Activated CD8-positive, alpha-beta memory T cell treated with anti-CD3 and anti-CD28 coated beads, Interleukin-2, amount 50 U/mL, for 24 hours (primary cell): ENCODE data around the gene SLC41A3.

Source experiments
- DNase-seq: peaks from one replicate; pipeline ENCODE4 v3.0.0-alpha.2; 2020; ENCODE audit errors: extremely low read depth

SLC41A3 gene

DNA sequence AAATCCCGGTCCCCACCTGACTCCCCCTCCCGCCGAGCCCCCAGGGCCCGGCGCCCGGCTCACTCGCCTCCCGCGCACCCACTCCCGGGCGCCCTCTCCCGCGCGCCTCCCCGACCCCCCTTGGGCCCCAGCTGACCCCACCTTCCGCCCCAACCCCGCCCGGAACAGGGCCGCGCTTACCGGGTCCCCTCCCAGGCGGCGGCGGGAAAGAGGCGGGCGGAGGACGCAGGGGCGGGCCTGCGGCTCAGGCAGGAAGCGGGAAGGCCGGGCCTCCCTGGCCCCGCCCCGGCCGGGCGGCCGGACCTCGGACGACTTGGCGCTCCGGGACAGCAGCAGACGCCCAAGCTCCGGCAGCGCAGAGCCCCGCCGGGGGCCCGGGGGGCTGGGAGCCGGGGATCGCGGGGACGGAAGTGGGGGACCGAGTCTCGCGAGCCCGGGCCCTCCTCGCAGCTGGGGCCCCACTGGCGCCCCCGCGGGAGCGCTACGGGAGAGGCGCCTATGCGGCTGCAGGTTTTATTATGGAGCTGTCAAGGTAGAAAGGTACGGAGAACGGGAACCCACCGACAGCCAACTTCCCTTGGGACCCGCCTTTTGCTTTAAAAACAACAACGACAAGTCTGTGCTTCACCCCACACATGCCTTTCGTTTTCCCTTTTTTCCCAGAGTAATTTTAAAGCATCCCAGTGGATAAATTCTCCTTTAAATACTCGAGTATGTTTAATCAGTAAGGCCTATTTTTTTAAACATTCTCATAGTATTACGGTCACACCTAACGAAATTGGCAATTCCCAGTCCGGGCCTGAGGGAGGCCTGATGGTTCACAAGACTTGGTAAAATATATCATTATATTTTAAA lies at the start of gene SLC41A3:
SLC41A3 (minus strand) TSS at position 212 of the 855 bp plus-strand sequence. CDS start 15,905 bp downstream, outside the sequence.
- DNase-seq: peak; percentile 72

DNA sequence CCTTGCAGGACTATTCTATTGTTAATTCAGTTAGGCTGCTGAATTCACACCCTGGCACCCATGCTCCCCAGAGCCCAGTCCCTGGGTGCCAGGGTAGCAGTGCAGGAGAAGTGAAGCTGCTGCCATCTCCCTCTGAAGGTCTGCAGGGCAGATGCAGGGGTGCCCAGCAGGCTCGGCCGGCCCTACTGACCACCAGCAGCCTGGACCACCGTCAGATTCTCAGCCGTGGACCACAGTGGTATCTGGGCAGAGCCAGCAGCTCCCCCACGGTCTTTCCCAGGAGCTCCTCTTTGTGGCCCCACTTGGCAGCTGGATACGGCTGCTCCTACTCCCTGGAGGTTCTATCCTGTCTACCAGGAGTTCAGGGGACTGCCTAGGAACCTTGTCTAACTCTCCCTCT lies 49.7 kb upstream of the SLC41A3 start:
- no peak for DNase-seq

DNA sequence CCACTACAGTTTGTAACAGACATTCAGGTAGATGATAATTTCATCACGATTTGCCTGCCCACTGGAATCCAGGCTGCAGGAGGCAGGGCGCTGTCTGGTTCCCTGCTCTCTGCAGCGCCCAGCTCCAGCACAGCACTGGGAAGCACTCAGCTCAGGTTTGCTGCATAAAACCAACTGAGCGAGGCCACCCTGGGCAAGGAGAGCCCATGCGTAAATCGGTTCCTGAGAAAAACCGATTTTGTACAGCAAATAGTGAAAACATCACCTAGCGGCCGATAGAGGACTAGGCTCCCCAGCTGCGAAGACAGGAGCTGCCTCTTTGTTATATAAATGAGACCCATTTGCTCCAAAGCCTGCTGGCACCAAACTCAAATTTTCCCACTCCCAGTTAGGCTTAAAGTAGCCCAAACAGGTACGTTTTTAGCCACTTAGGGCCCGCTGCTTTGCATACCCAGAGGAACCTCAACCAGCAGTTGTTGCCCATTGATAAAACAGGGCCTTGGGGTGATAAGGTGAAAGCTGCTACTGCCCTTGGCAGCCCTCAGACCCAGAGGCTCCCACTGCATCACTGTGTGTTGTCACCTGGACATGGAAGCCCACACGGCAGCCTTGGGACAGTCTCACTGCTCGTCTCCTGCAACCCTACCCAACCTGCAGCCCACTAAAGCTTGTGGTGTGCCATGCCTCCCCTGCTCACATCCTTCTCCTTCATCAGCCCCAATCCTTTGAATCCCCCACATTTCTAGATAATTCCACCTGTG lies 49.0 kb upstream of the SLC41A3 start:
- no peak for DNase-seq

DNA sequence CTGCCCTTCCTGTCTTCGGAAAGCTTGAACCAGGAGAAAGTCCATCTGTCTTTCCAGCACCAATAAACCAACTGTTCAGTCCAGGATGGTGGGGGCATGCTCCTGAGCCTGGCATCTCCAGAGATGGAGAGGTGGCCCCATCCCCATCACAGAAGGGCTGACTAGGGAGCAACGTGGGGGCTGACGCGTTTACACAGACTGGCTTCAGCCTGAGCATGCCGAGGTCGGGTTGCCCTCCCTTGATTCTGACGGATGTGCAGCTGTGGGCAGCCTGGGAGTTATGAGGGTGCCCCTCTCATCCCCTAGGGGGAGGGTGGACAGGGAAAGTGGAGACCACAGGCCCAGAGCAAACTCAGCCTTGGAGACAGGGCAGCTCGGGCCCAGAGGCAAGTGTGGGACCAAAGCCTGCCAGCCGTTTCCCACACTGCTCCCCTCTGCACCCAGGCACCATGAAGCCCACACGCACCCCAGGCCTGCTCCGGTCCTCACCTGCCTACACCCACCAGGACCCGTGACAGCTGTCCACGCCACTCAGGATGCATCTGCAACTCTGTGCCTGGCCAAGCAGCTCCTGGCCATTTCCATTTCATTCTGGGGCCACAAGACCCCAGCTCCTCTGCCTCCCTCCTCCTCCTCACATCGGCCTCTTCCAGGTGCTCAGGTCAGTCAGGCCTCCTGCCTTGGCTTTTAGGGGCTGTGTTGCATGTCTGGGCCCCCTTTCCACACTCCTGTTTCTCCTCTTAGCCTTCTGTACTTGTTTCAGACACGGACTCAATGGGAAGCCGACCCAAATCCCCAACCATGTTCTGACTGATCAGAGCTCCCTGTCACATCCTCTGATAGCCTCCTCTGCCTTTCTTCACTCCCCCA lies 48.2 kb upstream of the SLC41A3 start:
- DNase-seq: no peak

DNA sequence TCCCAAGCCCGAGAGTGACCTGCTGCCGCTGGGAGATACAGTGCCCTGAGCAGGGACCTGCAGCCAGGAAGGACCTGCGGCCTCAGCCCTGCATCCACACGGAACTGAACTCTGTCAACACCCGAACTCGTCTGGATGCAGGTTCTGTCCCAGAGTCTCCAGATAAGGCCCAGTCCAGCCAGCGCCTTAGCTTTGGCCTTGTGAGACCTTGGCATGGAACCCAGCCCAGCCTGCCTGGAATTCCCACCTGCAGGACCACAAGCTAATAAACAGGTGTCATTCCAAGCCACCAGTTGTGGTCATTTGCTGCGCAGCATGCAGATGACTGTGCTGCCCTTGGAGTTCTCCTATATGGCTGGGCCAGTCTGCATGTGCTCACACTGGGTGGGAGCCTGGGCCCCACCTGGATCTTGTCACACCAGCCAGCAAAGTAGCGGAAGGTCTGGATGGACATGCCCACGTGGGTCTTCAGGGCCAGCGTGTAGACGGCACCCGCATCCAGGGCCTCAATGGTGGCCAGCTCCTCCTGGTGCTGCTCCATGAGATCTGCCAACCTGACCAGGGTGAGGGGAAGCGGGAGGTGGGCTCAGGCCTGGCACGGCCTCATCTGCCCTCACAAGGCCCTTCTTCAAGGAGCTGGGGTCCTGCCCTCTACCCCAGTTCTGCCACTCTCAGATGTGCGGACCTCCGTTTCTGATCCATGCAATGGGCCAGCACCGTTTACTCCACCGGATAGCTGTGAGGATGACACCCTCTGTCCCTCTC lies 47.2 kb upstream of the SLC41A3 start:
- DNase-seq: no peak

DNA sequence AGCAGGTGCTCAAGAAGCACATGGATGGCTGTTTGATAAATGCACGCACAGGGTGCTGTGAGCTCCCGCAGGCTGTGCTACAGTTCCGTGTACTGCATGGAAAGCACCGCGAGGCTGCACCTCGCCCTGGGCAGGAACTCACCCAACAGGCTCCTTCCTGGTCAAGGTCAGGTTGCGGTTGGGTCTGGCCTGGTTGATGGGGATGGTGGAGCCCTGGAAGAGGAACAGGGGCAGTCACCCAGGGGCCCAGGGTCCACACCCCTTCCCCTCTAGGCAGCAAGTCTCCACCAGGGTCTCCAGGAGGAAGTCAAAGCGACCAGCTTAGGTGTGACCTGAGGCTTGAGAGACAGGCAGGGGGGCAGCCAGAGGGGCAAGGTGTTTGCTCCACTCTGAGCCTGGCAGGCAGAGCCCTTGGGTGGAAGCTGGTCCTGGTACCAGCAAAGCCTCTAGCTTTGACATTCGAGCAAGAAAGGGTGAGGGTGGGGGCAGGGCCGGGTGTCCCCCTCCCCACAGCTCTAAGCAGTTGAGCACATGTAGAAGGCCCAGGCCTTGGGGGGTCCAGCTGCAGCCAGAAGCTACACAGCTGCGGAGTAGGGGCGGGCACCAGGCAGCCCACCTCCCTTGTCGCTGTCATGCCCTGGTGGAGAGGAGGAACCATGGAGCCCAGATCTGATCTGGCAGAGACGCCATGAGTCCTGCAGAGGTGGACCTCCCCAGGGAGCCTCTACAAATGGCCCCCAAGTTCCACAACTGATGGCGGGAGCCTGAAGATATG lies 46.3 kb upstream of the SLC41A3 start:
- no peak for DNase-seq

DNA sequence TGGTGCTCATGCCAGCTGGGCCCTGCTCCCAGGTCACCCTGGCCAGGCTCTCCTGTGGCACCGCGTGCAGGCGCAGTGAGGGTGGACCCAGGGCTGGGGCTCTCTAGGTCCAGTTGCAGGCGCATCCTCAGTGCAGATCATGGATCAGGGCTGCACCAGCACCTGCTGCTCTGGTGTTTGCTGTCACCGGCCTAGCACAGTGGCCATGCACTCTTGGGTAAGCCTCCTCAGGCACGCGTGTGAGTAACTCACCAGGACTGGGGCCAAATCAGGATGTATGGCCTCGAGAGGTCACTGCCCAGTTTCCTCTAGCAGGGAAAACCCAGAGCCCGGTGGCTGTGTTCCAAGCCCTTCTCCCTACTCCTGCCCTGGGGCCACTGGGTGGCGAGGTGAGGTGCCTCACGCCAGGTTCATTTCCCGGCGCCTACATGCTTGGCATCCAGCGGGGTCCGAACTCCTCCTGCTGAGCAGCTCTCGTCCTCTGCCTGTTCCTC lies 45.5 kb upstream of the SLC41A3 start:
- DNase-seq: no peak

DNA sequence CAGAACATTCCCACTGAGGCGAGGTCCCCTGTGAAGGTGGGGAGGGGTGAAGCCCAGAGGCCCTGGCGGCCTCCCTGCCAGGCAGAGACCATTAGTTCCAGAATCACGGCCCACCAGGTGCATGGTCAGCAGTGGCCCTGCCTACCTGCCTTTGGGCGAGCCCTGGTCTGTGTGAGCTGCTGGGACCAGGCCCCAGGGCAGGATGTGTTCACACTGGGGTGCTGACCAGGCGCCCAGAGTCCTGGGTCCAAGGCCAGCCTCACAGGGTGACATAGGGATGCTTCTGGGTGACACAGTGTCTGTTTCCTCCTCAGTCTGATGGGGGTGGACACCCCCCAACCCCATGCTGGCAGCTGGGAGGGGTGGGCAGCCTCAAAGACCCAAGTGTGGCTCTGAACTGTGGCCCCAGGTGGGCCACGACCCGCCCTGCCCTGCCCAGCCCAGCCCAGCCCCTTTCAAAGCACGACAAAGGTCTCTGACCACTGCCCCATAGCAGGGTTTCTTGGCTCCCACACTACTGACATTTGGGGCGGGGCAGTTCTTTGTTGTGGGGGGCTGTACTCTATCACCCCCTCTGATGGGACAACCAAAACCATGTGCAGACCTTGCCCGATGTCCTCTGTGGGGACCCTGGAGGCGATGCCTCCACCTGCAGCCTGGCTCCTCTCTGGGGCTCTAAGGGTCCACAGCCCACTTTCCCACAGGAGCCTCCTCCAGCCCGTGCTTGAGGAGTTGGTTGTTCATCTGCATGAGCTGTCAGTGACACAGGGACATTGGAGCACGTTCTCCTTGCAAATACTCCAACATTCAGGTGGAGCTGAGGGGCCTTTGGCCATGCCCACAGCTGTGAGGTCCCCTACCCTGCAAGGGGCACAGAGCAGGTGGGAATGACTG lies 44.8 kb upstream of the SLC41A3 start:
- DNase-seq: no peak

DNA sequence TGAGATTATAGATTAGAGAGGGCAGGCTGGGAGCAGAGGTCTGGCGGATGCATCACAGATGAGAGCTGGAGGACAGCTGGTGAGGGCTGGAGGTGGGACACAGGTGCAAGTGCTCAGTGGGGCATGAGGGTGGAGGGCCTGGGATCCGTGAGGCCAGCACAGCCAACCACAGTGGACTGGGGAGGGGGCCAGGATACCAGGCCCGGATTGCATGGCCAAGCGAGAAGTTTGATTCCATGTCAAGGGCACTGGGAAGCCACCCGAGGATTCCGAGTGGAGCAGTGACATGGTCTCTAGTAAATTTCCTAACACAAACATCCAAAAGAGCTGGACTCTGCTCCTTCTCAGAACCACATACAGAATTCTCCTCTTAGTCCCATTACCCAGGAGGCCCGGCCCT lies 44.0 kb upstream of the SLC41A3 start:
- DNase-seq: no peak

DNA sequence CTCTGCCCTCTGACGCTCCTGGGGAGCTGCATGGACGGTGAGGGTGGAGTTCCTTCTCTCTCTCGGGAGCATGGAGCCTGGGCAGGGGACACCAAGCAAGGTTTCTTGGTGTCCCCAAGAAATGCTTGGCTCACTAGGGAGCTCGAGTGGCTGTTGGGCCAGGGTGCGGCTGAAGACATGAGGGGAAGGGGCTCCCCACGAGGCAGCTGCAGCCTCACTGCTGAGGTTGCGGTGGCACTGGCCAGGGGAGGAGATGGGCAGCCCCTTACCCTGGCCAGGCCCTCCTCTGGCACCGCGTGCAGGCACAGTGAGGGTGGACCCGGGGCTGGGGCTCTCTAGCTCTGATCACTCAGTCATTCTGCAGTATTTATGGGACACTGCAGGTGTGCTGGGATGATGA lies 43.5 kb upstream of the SLC41A3 start:
- no peak for DNase-seq

DNA sequence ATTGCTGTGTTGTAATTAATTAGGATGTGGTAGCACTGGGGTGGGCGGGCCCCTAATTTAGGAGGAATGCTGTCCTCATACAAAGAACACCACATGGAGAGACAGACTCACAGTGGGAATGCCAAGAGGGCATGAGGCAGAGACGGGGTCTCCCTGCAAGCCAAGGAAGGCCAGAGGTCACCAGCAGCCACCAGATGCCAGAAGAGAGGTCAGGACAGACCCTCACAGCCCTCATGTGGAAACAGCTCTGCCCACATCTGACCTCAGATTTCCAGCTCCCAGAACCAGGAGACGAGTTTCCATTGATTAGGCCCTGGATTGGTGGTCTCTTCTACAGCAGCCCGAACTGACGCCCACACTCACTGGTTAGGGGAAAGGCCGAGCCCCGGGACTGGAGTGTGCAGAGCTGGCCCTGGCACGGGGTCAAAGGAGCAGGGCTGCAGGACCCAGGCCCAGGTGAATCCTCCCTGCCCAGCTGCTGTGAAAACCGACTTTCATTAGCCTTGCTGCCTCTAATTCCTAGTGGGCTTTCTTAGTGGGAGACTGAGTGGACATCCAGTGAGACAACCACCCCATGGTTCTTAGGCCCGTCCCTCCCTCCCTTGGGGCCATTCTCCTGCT lies 43.0 kb upstream of the SLC41A3 start:
- no peak for DNase-seq

DNA sequence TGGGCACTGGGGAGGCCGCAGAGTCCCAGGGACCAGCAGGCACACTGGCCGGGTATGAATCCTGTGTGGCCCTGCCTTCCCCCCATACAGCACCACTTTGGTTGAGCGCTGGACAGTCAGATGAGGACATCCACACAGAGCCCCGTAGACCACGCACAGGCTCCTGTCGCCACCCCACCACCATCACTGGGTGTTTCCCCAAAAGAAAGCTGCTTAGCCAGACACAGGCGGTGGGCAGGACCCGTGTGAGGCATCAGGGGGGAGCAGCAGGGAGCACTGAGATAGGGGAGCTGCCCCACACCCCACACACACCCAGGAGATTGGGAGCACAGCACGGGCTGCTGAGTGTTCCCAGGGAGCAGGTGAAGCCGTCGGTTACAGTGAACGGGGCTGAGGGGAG lies 42.4 kb upstream of the SLC41A3 start:
- DNase-seq: no peak

DNA sequence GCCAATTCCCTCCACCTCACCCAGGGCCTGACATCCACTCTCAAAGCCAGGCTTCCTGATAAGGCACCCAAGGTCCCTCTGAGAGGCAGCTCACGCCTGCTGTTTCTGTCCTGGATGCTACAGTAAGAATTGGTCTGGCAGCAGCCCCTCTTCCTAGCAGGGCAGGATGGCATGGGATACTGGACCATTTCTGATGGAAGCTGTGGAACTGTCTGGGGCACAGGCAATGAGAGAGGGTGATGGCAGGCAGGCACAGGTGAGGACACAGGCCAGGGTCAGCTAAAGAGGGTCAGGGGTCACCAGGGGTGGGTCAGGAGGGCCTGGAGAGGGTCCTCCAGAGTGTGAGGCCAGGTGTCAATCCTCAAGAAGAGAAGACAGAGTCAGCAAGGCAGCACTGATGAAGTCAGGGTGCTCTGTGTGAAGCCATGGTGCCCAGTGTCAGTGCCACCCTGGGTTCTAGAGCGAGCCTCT lies 41.9 kb upstream of the SLC41A3 start:
- no peak for DNase-seq

DNA sequence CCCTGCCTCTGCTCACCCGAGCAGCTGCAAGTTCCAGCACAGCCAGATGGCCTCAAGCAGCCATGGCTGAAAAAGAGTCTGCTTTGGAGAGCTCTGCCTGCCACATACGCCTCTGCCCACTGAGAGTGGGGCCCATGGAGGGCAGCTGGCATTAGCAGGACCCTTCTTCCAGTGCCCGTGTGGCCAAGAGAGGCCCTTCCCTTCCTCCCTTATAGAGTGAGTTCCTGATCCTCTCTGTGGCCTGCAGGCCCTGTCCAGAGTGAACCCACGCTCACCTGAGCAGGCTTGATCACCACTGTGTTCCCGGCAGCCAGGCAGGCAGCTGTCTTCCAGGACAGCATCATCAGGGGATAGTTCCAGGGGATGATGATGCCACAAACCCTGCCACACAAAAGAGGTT lies 41.4 kb upstream of the SLC41A3 start:
- DNase-seq: no peak

DNA sequence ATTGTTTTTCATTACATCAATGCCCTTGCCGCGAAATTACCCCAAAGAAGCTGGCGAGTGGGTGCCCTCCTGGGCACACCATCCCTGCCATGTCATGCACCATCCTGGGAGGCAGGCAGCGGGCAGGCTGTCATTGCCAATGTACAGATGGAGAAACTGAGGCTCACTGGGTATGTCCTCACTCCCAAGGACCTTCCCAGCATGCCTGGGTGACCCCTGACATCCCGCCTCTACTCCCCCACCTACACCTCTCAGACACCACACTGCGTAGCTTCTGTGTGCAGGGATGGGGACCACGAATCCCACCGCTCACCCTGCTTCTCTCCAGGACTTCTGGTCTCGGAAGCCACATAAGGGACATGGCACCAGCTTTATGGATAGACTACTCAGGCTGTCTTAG lies 41.0 kb upstream of the SLC41A3 start:
- no peak for DNase-seq

DNA sequence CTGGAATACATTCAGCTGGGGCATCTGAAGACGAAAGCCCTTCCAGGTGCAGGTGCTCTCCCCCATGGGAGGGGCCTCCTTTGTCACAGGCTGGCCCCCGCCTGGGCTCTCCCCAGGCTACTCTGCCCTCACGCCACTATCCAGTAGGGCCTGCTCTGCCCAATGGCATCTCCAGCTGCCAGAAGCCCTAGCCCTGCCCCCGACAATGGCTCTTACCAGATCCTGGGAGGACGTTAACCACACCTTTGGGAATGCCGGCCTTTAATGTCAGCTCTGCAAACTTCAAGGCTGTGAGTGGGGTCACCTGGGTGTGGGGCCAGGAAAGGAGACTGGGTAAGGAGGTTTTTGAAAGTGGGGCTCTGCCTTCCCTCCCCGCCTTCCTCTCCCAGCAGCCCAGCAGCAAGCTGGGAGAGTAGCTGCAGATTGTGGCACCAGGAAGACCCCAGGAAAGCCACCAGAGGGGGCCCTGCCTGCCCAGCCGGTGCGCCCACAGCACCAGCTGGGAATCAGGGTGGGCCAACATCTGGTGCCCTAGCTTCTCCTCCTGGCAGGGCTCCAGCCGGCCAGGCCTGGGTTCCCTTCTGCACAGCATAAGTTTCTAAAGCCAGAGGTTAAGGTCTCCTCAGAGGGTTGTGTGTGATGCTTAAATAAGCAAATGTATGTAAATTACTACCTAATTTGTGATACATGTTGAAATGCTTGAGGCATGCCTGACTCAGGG lies 40.4 kb upstream of the SLC41A3 start:
- no peak for DNase-seq

DNA sequence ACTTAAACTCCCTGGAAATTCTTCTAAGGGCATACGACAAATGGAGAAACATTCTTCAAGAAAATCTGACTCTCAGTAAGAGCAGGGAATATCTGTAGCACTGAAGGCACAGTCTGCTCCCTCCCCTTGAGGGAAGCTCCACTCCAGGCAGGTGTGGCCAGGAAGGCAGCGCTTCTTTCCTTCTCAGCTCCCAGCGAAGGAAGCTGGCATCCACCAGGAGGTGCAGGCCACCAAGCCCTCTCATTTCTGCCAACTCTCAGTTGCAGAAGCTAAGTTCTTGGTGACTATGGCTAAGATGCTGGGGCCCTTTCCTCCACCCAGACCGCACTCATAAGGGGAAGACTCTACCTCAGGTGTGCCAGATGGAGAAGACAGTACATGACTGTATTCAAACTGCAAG lies 37.7 kb upstream of the SLC41A3 start:
- DNase-seq: no peak

DNA sequence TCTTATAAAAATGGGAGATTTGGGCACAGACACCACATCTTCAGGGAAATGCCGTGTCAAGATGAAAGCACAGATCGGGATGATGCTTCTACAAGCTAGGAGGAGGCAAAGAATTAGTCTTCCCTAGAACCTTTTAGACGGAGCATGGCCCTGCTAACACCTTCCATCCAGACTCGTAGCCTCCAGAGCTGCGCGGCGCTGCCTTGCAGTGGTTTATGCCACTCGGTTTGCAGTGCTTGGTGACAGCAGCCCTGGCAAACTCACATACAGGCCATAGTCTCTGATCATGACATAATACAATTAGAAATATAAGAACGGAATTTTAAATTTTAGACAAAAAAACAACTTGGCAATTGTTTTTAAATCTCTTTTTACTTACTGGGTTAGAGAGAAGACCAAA lies 37.1 kb upstream of the SLC41A3 start:
- no peak for DNase-seq
